ENCODE results near the gene NOL3.

- no peak for TF ChIP-seq CTCF (IDR thresholded peaks at IDR 0.05; ENCODE audit: low read depth, low read length, missing input control)
- TF ChIP-seq TAF1 (conservative IDR thresholded peaks at IDR 0.05), result no peak
- TF ChIP-seq RAD21 (IDR thresholded peaks at IDR 0.05), result no peak
- no peak for TF ChIP-seq GABPA (IDR thresholded peaks at IDR 0.05 in 1 of 2, conservative IDR thresholded peaks at IDR 0.05 in 1 of 2)
- TF ChIP-seq ATF3 (IDR thresholded peaks at IDR 0.05), result no peak
- no peak for TF ChIP-seq JUND (IDR thresholded peaks at IDR 0.05)
- TF ChIP-seq YY1 (IDR thresholded peaks at IDR 0.05), result no peak
- no peak for TF ChIP-seq RXRA (IDR thresholded peaks at IDR 0.05)
Measured at GRCh38 chr16:67146523-67147357, 23.6 kb upstream of the NOL3 start.

Data from liver (tissue), 3 donors.